ENCODE measurements around the gene ZBTB7C. TPM values are rescaled to one million over a fixed set of nuclear protein-coding genes. Genes with fewer than 3 reads are reported as not detected.

ZBTB7C gene
- polyA plus RNA-seq, 1 experiment: not detected

DNA sequence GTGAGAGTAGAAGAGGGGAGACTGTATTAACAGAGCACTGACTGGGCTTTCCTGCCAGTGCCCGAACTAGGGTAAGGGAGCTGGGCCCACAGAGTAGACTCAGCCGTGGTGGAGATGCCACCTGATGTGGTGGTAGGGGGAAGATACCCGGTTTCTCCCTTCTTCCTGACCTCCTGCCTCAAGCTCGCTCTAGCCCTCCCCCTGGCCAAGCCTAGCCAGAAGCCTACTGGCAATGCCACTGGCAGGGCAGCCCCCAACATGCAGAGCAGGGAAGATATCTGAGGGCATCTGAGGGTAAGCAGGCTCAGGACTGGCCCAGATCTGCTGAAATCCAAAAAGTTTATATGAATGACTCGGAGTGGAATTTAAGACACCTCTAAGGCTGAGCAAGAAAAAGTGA is 316.1 kb downstream of the ZBTB7C start:
- TF ChIP-seq, protein P1, sequence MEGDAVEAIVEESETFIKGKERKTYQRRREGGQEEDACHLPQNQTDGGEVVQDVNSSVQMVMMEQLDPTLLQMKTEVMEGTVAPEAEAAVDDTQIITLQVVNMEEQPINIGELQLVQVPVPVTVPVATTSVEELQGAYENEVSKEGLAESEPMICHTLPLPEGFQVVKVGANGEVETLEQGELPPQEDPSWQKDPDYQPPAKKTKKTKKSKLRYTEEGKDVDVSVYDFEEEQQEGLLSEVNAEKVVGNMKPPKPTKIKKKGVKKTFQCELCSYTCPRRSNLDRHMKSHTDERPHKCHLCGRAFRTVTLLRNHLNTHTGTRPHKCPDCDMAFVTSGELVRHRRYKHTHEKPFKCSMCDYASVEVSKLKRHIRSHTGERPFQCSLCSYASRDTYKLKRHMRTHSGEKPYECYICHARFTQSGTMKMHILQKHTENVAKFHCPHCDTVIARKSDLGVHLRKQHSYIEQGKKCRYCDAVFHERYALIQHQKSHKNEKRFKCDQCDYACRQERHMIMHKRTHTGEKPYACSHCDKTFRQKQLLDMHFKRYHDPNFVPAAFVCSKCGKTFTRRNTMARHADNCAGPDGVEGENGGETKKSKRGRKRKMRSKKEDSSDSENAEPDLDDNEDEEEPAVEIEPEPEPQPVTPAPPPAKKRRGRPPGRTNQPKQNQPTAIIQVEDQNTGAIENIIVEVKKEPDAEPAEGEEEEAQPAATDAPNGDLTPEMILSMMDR (IDR thresholded peaks at IDR 0.05; ENCODE audit: insufficient read depth, low read depth, low read length): no peak
- ChIA-PET CTCF (no interaction called here), POLR2A (no interaction called here)

DNA sequence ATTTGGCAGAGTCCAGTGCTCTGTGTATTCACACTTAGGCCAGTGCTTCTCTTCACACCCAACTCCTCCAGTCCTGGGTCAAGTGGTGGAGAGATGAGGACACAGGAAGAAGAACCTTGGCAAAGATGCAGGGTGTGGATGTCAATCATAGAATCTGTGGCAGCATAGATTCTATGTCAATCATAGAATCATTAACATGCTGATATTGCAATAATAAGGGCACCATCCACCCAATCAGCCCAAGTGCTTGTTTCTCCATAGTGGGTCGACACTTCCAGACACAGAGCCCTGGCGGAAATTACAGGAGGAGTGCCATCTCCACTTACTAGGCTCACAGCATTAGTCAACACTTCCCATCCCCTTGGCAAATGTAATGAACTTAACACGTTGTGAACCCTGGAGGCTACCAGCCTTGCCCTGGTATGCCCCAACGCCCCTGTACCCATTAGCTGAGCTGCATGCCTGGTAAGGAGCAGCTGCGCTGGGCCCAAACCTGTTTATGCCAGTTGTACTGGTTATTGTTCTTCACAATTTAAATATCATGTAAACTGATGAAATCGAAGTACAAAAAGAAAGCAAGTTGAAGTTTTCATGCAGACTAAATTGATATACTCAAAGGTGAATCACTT is 317.2 kb downstream of the ZBTB7C start:
- Histone ChIP-seq H3K27me3 (ENCODE audit: control insufficient read depth, insufficient read depth, low read length) (peaks cover 4% of the 10 kb centered on the region), H3K36me3 (ENCODE audit: control insufficient read depth, insufficient read depth, low read length) (no peaks in the 10 kb centered on the region), H3K4me3 (ENCODE audit: low read depth, low read length) (no peak overlapping the region)
- TF ChIP-seq, protein P1 (IDR thresholded peaks at IDR 0.05; ENCODE audit: insufficient read depth, low read depth, low read length): no peak
- ChIA-PET POLR2A (no interaction called here), CTCF (no interaction called here)
- no peak for DNase-seq (ENCODE audit: low read depth)

More for the DNA sequence above, 316.1 kb downstream of the ZBTB7C start:
- DNase-seq (ENCODE audit: low read depth): no peak
- Histone ChIP-seq H3K27me3 (ENCODE audit: control insufficient read depth, insufficient read depth, low read length) (peaks cover 4% of the 10 kb centered on the region), H3K4me3 (ENCODE audit: low read depth, low read length) (no peak overlapping the region), H3K36me3 (ENCODE audit: control insufficient read depth, insufficient read depth, low read length) (no peaks in the 10 kb centered on the region)

DNA sequence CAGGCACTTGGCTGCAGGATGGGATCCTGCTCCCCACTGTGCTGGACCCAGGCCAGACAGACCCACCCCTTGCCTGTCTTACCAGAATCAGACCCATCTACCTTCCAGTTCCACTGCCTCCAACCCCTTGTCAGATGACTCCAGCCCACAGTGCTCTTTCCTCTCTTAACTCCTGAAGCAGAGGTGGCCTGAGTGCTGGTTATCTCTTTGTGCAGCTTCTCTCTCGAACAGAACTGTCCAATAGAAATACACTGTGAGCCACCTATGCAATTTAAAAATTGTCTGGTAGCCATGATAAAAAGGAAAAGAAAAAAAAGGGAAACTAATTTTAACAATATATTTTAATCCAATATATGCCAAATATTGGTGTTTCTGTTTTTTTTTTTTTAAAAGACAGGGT is 318.5 kb downstream of the ZBTB7C start:
- CTCF ChIA-PET: no interaction called here

DNA sequence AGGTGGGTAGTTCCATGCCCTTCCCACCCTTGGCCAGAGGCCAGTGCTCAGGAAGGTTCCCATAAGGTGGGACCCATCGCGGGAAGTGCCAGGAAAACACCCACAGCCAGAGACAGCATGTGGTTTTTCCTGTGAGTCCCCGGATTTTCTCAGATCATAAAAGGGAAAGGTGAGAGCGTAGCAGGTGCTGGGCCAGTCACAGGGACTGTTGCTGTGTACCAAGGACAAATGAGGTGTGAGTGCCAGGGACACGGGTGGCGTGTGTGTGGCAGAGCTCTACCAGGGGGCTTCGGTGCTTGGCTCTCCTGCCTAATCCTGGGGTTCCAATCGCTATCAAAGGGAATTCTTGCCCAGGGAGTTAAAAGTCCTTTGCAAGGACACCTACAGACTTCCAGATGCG is 319.2 kb downstream of the ZBTB7C start:
- Histone ChIP-seq H3K27me3 (ENCODE audit: control insufficient read depth, insufficient read depth, low read length) (peaks cover 4% of the 10 kb centered on the region), H3K36me3 (ENCODE audit: control insufficient read depth, insufficient read depth, low read length) (no peaks in the 10 kb centered on the region), H3K4me3 (ENCODE audit: low read depth, low read length) (no peak overlapping the region)
- TF ChIP-seq, protein P1 (IDR thresholded peaks at IDR 0.05; ENCODE audit: insufficient read depth, low read depth, low read length): no peak
- POLR2A ChIA-PET: no interaction called here
- DNase-seq (ENCODE audit: low read depth): no peak
- CTCF ChIA-PET: no interaction called here

More for the DNA sequence above, 318.5 kb downstream of the ZBTB7C start:
- H3K4me3 ChIP-seq (ENCODE audit: low read depth, low read length): no peak overlapping the region
- no peaks in the 10 kb centered on the region for H3K36me3 ChIP-seq (ENCODE audit: control insufficient read depth, insufficient read depth, low read length)
- POLR2A ChIA-PET: no interaction called here
- no peak for DNase-seq (ENCODE audit: low read depth)
- TF ChIP-seq, protein P1 (IDR thresholded peaks at IDR 0.05; ENCODE audit: insufficient read depth, low read depth, low read length): no peak
- H3K27me3 ChIP-seq (ENCODE audit: control insufficient read depth, insufficient read depth, low read length): peaks cover 4% of the 10 kb centered on the region

DNA sequence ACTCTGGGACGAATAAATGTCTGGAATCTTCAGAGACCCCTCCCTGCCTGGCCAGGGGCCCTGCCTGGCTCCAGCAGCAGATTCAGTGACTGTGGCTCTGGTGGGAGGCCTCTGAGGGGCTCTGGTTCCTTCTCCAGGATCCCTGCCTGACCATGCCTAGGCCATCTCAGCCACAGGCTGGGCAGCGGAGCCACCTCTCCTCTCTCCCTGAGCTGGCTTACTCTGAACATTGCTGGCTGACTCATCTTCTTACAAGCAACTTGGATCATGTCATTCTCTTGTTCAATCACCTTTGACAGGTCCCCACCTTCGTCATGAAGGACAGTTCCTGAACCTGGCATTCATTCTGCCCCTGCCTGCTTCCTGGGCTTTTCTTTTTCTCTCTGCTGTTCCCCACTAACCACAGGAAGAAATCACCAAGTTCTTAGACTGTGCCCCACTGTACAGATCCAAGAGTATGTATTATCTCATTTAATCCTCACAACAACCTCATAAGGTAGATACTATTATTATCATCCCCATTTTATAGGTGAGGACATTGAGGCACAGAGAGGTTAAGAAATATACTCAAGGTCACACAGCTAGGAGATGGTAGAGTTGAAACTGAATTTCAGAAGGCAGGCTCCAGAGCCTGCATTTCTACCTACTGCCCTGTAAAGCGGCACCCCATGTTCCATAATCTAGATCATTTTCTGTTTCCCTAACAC is 323.2 kb downstream of the ZBTB7C start:
- no peak for DNase-seq (ENCODE audit: low read depth)
- TF ChIP-seq, protein P1 (IDR thresholded peaks at IDR 0.05; ENCODE audit: insufficient read depth, low read depth, low read length): no peak
- ChIA-PET CTCF (interaction anchor here (1.1 to 1.5 kb wide), 2 partner anchors 55 to 86 kb away, joined by 3 to 4 read pairs; no protein-coding TSS in a partner anchor), POLR2A (no interaction called here)
- Histone ChIP-seq H3K27me3 (ENCODE audit: control insufficient read depth, insufficient read depth, low read length) (peaks cover 1% of the 10 kb centered on the region; the same call in 1 of the 2 replicates), H3K4me3 (ENCODE audit: low read depth, low read length) (no peak overlapping the region), H3K36me3 (ENCODE audit: control insufficient read depth, insufficient read depth, low read length) (no peaks in the 10 kb centered on the region)
